OCI-LY1 (cell line): Measurements from ENCODE around the gene FCHO1.

Experiments used
- H2AFZ ChIP-seq: fragments of 200-600 bp; sonication (generic), shearing (Covaris generic); 2 replicates; pipeline ENCODE4 v1.6.0; 2014; ENCODE audit warnings: antibody characterized with exemption, mild to moderate bottlenecking, low read length
- H3F3A ChIP-seq: fragments of 200-600 bp; sonication (generic), shearing (Covaris generic); 2 replicates; pipeline ENCODE4 v1.6.0; 2014; ENCODE audit warnings: mild to moderate bottlenecking, antibody characterized with exemption, low read length, moderate library complexity; ENCODE audit not compliant: insufficient read depth
- H3K27ac ChIP-seq: fragments of 200-600 bp; sonication (generic); 2 replicates; pipeline ENCODE4 v1.5.1; 2014; ENCODE audit warnings: low read length, mixed run types, mild to moderate bottlenecking, low read depth; ENCODE audit not compliant: poor library complexity, severe bottlenecking
- H3K27me3 ChIP-seq: fragments of 200-600 bp; sonication (generic); 2 replicates; pipeline ENCODE4 v1.6.0; 2014; ENCODE audit warnings: antibody characterized with exemption, mild to moderate bottlenecking, low read length, moderate library complexity; ENCODE audit not compliant: insufficient read depth
- H3K36me3 ChIP-seq: fragments of 200-600 bp; sonication (generic); 2 replicates; pipeline ENCODE4 v1.6.1; 2014; ENCODE audit warnings: mild to moderate bottlenecking, antibody characterized with exemption, low read length, moderate library complexity, mixed read lengths; ENCODE audit not compliant: insufficient read depth
- H3K4me1 ChIP-seq: fragments of 200-600 bp; sonication (generic); 2 replicates; pipeline ENCODE4 v1.5.1; 2014; ENCODE audit warnings: mild to moderate bottlenecking, low read length, moderate library complexity; ENCODE audit not compliant: insufficient read depth, severe bottlenecking
- H3K4me2 ChIP-seq: fragments of 200-600 bp; sonication (generic), shearing (Covaris generic); 2 replicates; pipeline ENCODE4 v1.6.1; 2014; ENCODE audit warnings: low read length
- H3K4me3 ChIP-seq: fragments of 200-600 bp; sonication (generic); 2 replicates; pipeline ENCODE4 v1.5.1; 2014; ENCODE audit warnings: low read length, low read depth, mild to moderate bottlenecking, mixed read lengths; ENCODE audit not compliant: poor library complexity, severe bottlenecking
- H3K79me2 ChIP-seq: fragments of 200-600 bp; shearing (Covaris generic); 2 replicates; pipeline ENCODE4 v1.6.1; 2016; ENCODE audit warnings: mixed run types, low read length, mixed read lengths; ENCODE audit not compliant: insufficient read depth
- H3K9ac ChIP-seq: fragments of 200-600 bp; sonication (generic), shearing (Covaris generic); 2 replicates; pipeline ENCODE4 v1.6.1; 2014; ENCODE audit warnings: mild to moderate bottlenecking, low read length, mixed read lengths
- H3K9me2 ChIP-seq: fragments of 200-600 bp; sonication (generic), shearing (Covaris generic); 2 replicates; pipeline ENCODE4 v1.6.1; 2014; ENCODE audit warnings: low read depth, mild to moderate bottlenecking, low read length, mixed read lengths
- H3K9me3 ChIP-seq: fragments of 200-600 bp; shearing (Covaris generic); 2 replicates; pipeline ENCODE4 v1.6.1; 2014; ENCODE audit warnings: low read length, mixed read lengths
- H4K20me1 ChIP-seq: fragments of 200-600 bp; sonication (generic), shearing (Covaris generic); 2 replicates; pipeline ENCODE4 v1.6.0; 2016; ENCODE audit warnings: mild to moderate bottlenecking, low read length; ENCODE audit not compliant: insufficient read depth
- CTCF ChIP-seq: fragments of 200-600 bp; sonication (generic), shearing (Covaris generic); IDR thresholded peaks from 2 replicates; pipeline ENCODE4 v1.5.1; 2017; ENCODE audit warnings: mild to moderate bottlenecking, antibody characterized with exemption, low read length, moderate library complexity, mixed read lengths
- EZH2 ChIP-seq: fragments of 200-600 bp; sonication (generic), shearing (Covaris generic); IDR thresholded peaks from 2 replicates; pipeline ENCODE4 v1.8.0; 2017; ENCODE audit warnings: borderline replicate concordance, mixed run types, mild to moderate bottlenecking, antibody characterized with exemption, low read length, moderate library complexity, mixed read lengths

FCHO1 gene

GRCh38 chr19:17795495-17795856 lies 44.2 kb downstream of the FCHO1 start:
- Histone ChIP-seq H3F3A (no peaks in the 10 kb centered on the region), H3K36me3 (no peaks in the 10 kb centered on the region), H3K9me2 (no peaks in the 10 kb centered on the region), H3K9ac (no peak overlapping the region), H3K79me2 (no peaks in the 10 kb centered on the region), H3K9me3 (no peaks in the 10 kb centered on the region), H3K27ac (no peak overlapping the region), H2AFZ (no peak overlapping the region), H3K4me2 (no peak overlapping the region), H4K20me1 (no peaks in the 10 kb centered on the region), H3K4me3 (no peak overlapping the region), H3K27me3 (peaks cover 3% of the 10 kb centered on the region; the same call in 1 of the 2 replicates), H3K4me1 (no peaks in the 10 kb centered on the region)
- TF ChIP-seq CTCF (no peak), EZH2 (no peak)

- H3K27ac ChIP-seq, result no peak overlapping the region
- no peak overlapping the region for H3K4me2 ChIP-seq
- H3K4me3 ChIP-seq, result no peak overlapping the region
These were observed 44.9 kb downstream of the FCHO1 start for GRCh38 chr19:17796013-17796837.

GRCh38 chr19:17796838-17797423 lies 45.7 kb downstream of the FCHO1 start:
- H3K36me3 ChIP-seq, result no peaks in the 10 kb centered on the region
- TF ChIP-seq EZH2 (no peak), CTCF (no peak)
- H3K4me3 ChIP-seq, result no peak overlapping the region
- no peaks in the 10 kb centered on the region for H3K4me1 ChIP-seq
- H3K27ac ChIP-seq, result no peak overlapping the region
- no peak overlapping the region for H3K9ac ChIP-seq
- no peaks in the 10 kb centered on the region for H3F3A ChIP-seq
- no peak overlapping the region for H2AFZ ChIP-seq
- H3K9me3 ChIP-seq, result no peaks in the 10 kb centered on the region
- no peaks in the 10 kb centered on the region for H3K79me2 ChIP-seq
- H3K27me3 ChIP-seq, result peaks cover 3% of the 10 kb centered on the region; the same call in 1 of the 2 replicates
- H3K9me2 ChIP-seq, result no peaks in the 10 kb centered on the region
- H3K4me2 ChIP-seq, result no peak overlapping the region
- H4K20me1 ChIP-seq, result no peaks in the 10 kb centered on the region

More at GRCh38 chr19:17796013-17796837, 44.9 kb downstream of the FCHO1 start:
- Histone ChIP-seq H3K9me3 (no peaks in the 10 kb centered on the region), H3F3A (no peaks in the 10 kb centered on the region), H3K4me1 (no peaks in the 10 kb centered on the region), H3K27me3 (peaks cover 3% of the 10 kb centered on the region; the same call in 1 of the 2 replicates), H2AFZ (no peak overlapping the region), H3K9me2 (no peaks in the 10 kb centered on the region), H3K9ac (no peak overlapping the region), H4K20me1 (no peaks in the 10 kb centered on the region), H3K36me3 (no peaks in the 10 kb centered on the region), H3K79me2 (no peaks in the 10 kb centered on the region)
- no peak for TF ChIP-seq CTCF
- TF ChIP-seq EZH2, result no peak
